Duodenal mucosa (tissue), 2 donors: ENCODE results near the gene ARHGEF10L.

Experiments
- H3K27ac ChIP-seq: one replicate; pipeline ENCODE4 v1.7.0; 2013; ENCODE audit warnings: low read depth, low read length
- H3K27me3 ChIP-seq, 2 donors: one replicate each; pipeline ENCODE4 v1.7.0; 2013; ENCODE audit warnings: low read length in 2 of 2, control low read depth in 1 of 2; ENCODE audit not compliant: insufficient read depth in 2 of 2, control insufficient read depth in 1 of 2
- H3K36me3 ChIP-seq, 2 donors: one replicate each; pipeline ENCODE4 v1.7.0; 2013; ENCODE audit warnings: low read length in 2 of 2, control low read depth in 1 of 2; ENCODE audit not compliant: insufficient read depth in 2 of 2, control insufficient read depth in 1 of 2
- H3K4me1 ChIP-seq, 2 donors: one replicate each; pipeline ENCODE4 v1.7.0; 2013; ENCODE audit warnings: low read length in 2 of 2, control low read depth in 1 of 2; ENCODE audit not compliant: insufficient read depth in 2 of 2, control insufficient read depth in 1 of 2
- H3K4me3 ChIP-seq, 2 donors: one replicate each; pipeline ENCODE4 v1.7.0; 2013; ENCODE audit warnings: low read length in 2 of 2, low read depth in 1 of 2
- H3K9ac ChIP-seq, 2 donors: one replicate each; pipeline ENCODE4 v1.7.0; 2013; ENCODE audit warnings: low read length in 2 of 2, low read depth in 1 of 2
- H3K9me3 ChIP-seq, 2 donors: one replicate each; pipeline ENCODE4 v1.7.0; 2013; ENCODE audit warnings: low read length in 2 of 2, control low read depth in 1 of 2; ENCODE audit not compliant: control insufficient read depth in 1 of 2

Gene ARHGEF10L

GRCh38 chr1:17535300-17535936 lies 4.1 kb upstream of the ARHGEF10L start:
- no peaks in the 10 kb centered on the region for H3K9me3 ChIP-seq
- peaks cover 6 to 9% of the 10 kb centered on the region in 2 donors for H3K27me3 ChIP-seq
- H3K4me3 ChIP-seq: no peak overlapping the region
- no peak overlapping the region for H3K9ac ChIP-seq
- H3K27ac ChIP-seq: no peak overlapping the region
- no peaks in the 10 kb centered on the region for H3K36me3 ChIP-seq
- peaks cover 27 to 39% of the 10 kb centered on the region in 2 donors for H3K4me1 ChIP-seq

- no peak overlapping the region for H3K9ac ChIP-seq
- peak overlapping the region; percentile 22 for H3K27ac ChIP-seq
- H3K4me3 ChIP-seq: no peak overlapping the region
- H3K36me3 ChIP-seq: no peaks in the 10 kb centered on the region
- peaks cover 20 to 37% of the 10 kb centered on the region in 2 donors for H3K4me1 ChIP-seq
- peaks cover 9 to 10% of the 10 kb centered on the region in 2 donors for H3K27me3 ChIP-seq
- H3K9me3 ChIP-seq: no peaks in the 10 kb centered on the region
Measured at GRCh38 chr1:17538010-17538409, 1.5 kb upstream of the ARHGEF10L start.

- H3K36me3 ChIP-seq: no peaks in the 10 kb centered on the region
- peaks cover 8 to 9% of the 10 kb centered on the region in 2 donors for H3K27me3 ChIP-seq
- peak overlapping the region; percentile 18 to 25 for H3K9ac ChIP-seq
- no peaks in the 10 kb centered on the region for H3K9me3 ChIP-seq
- peak overlapping the region; percentile 43 to 47 for H3K4me3 ChIP-seq
- H3K27ac ChIP-seq: peak overlapping the region; percentile 22
- peaks cover 21 to 37% of the 10 kb centered on the region in 2 donors for H3K4me1 ChIP-seq
Measured at GRCh38 chr1:17538428-17539117, 925 bp upstream of the ARHGEF10L start.

DNA sequence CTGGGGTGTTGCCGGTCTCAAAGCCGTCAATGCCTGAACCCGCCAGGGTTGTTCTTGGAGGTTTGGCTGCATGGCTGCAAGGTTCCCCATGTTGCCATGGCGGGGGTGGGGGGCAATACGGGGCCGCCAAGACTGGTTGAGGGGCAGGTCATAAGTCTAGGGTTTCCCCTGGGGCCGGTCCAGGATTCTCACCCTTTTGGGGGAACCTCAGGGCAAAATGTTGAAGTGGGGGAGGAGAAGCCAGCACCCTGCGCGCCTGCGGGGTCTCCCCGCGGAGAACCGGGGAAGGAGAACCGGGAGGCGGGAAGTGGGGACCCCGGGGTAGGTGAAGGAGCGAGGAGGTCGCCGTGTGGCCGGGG lies 401 bp upstream of the ARHGEF10L start:
- Histone ChIP-seq H3K4me1 (peaks cover 21 to 37% of the 10 kb centered on the region in 2 donors), H3K27ac (no peak overlapping the region), H3K9ac (peak overlapping the region; percentile 18 to 25), H3K36me3 (no peaks in the 10 kb centered on the region), H3K9me3 (no peaks in the 10 kb centered on the region), H3K27me3 (peaks cover 8 to 9% of the 10 kb centered on the region in 2 donors), H3K4me3 (peak overlapping the region; percentile 43 to 47)

GRCh38 chr1:17540255-17541001 lies 930 bp downstream of the ARHGEF10L start:
- H3K36me3 ChIP-seq: no peaks in the 10 kb centered on the region
- H3K4me3 ChIP-seq: peak overlapping the region; percentile 63 to 72
- H3K9me3 ChIP-seq: no peaks in the 10 kb centered on the region
- H3K4me1 ChIP-seq: peaks cover 28 to 42% of the 10 kb centered on the region in 2 donors
- H3K9ac ChIP-seq: peak overlapping the region; percentile 73 to 74
- H3K27me3 ChIP-seq: peaks cover 8 to 9% of the 10 kb centered on the region in 2 donors
- peak overlapping the region; percentile 51 for H3K27ac ChIP-seq

DNA sequence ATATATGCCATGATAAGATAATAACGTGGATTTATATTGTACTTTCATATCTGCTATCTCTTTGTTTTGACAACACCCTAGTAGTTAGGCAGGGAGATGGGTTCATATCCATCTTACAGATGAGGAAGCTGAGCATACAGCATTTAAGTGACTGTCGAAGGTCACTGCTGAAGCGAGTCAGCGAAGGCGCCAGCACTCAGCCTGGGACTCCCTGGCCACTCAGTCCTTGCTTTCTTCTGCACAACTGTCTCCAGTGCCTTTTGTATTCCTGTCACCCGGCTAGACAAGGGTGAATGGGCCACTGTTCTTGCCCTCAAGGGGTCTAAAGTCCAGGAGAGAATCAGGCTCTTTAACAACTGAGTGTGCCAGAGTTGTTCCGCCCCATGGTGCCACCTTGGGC lies 3.1 kb downstream of the ARHGEF10L start:
- Histone ChIP-seq H3K4me3 (no peak overlapping the region), H3K27ac (no peak overlapping the region), H3K36me3 (no peaks in the 10 kb centered on the region), H3K9ac (no peak overlapping the region), H3K9me3 (no peaks in the 10 kb centered on the region), H3K4me1 (peaks cover 33 to 40% of the 10 kb centered on the region in 2 donors), H3K27me3 (peaks cover 5 to 8% of the 10 kb centered on the region in 2 donors)

- no peak overlapping the region for H3K9ac ChIP-seq
- no peak overlapping the region for H3K4me3 ChIP-seq
Measured at GRCh38 chr1:17544776-17545350, 5.4 kb downstream of the ARHGEF10L start.

DNA sequence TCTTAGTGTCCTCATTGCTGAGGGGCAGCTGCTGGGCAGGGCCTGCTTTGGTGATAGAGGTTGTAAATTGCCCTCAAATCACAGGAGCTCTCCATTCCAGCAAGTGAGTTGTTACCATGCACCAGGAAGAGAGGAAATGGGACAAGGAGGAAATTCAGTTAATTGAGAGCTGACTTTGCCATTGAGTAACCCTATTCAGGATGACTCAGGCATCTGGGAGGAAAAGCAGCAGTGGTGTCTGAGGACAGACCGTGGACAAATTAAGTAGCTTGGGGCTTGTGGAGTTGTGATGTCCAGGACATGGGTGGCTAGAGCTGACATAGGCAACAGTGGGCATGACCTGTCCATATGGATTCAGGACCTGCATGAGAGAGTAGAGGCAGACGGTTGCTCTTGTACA lies 5.9 kb downstream of the ARHGEF10L start:
- no peaks in the 10 kb centered on the region for H3K36me3 ChIP-seq
- peaks cover 18 to 19% of the 10 kb centered on the region in 2 donors for H3K4me1 ChIP-seq
- no peaks in the 10 kb centered on the region for H3K9me3 ChIP-seq
- H3K27ac ChIP-seq: no peak overlapping the region
- H3K27me3 ChIP-seq: peaks cover under 1 to 5% of the 10 kb centered on the region in 2 donors
- no peak overlapping the region for H3K4me3 ChIP-seq
- H3K9ac ChIP-seq: no peak overlapping the region

More at GRCh38 chr1:17544776-17545350, 5.4 kb downstream of the ARHGEF10L start:
- H3K9me3 ChIP-seq: no peaks in the 10 kb centered on the region
- H3K27ac ChIP-seq: no peak overlapping the region
- H3K4me1 ChIP-seq: peaks cover 18 to 24% of the 10 kb centered on the region in 2 donors
- no peaks in the 10 kb centered on the region for H3K36me3 ChIP-seq
- peaks cover 5 to 8% of the 10 kb centered on the region in 2 donors for H3K27me3 ChIP-seq

DNA sequence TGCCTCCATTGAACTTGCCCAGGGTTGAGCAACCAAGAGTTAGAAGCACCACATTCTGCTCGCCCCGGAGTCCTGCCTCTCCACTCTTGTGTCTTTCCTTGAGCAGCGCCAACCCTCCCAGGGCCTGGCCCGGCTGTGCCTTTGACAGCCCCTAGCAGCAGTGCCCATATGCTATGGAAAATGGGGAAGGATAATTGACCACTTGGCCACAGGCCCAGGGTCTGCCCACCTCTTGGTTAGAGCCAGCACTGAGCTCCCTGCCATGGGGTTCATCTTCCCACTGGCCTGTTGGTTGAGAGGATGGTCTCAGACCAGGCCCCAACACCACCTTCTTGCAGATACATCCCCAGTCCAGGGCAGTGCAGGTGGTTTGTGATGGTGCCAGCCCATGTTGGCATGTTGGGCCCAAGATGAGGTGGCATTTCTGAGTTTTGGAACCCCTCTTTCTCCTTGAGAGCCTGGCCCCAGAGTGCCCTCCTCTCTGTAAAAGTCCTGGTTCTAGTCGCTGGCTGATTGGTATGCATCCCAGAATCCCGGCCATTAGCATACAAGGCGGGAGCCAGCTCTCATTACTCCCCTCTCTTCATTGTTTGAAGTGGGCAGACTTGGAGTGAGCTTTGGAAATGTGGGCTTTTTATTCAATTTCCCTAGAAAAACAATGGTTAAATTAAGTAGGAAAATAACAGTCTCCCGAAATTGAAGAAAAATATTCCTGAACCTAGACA lies 7.6 kb downstream of the ARHGEF10L start:
- Histone ChIP-seq H3K27ac (no peak overlapping the region), H3K4me1 (peaks cover 30 to 32% of the 10 kb centered on the region in 2 donors), H3K27me3 (no peaks in the 10 kb centered on the region), H3K36me3 (no peaks in the 10 kb centered on the region), H3K4me3 (no peak overlapping the region), H3K9me3 (no peaks in the 10 kb centered on the region), H3K9ac (no peak overlapping the region)
